Stomach (tissue), 9 donors: ENCODE measurements around the gene CD68. TPM values are rescaled to one million over a fixed set of nuclear protein-coding genes. Genes with fewer than 3 reads are reported as not detected.

Source experiments
- DNase-seq, 2 donors: peaks; one replicate each; pipeline versions ENCODE4 v3.0.0 to v3.0.0-alpha.2; 2013 to 2019
- H3K27ac ChIP-seq, 5 donors: fragments of 200-600 bp in 4 of 5; sonication (generic) in 4 of 5; one replicate each; pipeline ENCODE4 v1.5.1; 2013 to 2019; ENCODE audit warnings: mild to moderate bottlenecking in 1 of 5, moderate library complexity in 1 of 5
- H3K27me3 ChIP-seq, 3 donors: fragments of 200-600 bp; sonication (generic); one replicate each; pipeline ENCODE4 v1.5.1; 2017 to 2019; ENCODE audit warnings: mixed run types in 1 of 3
- H3K36me3 ChIP-seq, 4 donors: fragments of 200-600 bp; sonication (generic); 1 replicate in 3 of 4; 2 replicates in 1 of 4; pipeline ENCODE4 v1.5.1; 2016 to 2019
- H3K4me1 ChIP-seq, 4 donors: fragments of 200-600 bp; sonication (generic); one replicate each; pipeline ENCODE4 v1.5.1; 2016 to 2019
- H3K4me3 ChIP-seq, 4 donors: fragments of 200-600 bp; sonication (generic) in 3 of 4; one replicate each; pipeline ENCODE4 v1.5.1; 2016 to 2019; ENCODE audit warnings: mild to moderate bottlenecking in 1 of 4
- H3K9me3 ChIP-seq, 4 donors: fragments of 200-600 bp; sonication (generic); one replicate each; pipeline ENCODE4 v1.5.1; 2016 to 2019
- EP300 ChIP-seq: sonication (generic); formaldehyde crosslinking; IDR thresholded peaks from one replicate; pipeline ENCODE4 v1.6.1; 2017; ENCODE audit warnings: antibody characterized with exemption
- POLR2A ChIP-seq, 4 donors: fragments of 450-650 bp; IDR thresholded peaks; one replicate each; pipeline ENCODE4 v1.6.1; 2016; ENCODE audit warnings: antibody characterized with exemption in 4 of 4, control low read depth in 2 of 4, mild to moderate bottlenecking in 1 of 4, moderate library complexity in 1 of 4
- POLR2AphosphoS5 ChIP-seq, 3 donors: sonication (generic); formaldehyde crosslinking; IDR thresholded peaks; one replicate each; pipeline ENCODE4 v1.6.1; 2016; ENCODE audit warnings: antibody characterized with exemption in 3 of 3
- WGBS, 5 donors: extraction: QIAGEN DNeasy Blood & Tissue Kit in 3 of 5; methylation state at CpG; one replicate each; pipeline versions ENCODE4 v1.1.5 to v1.1.7; 2013 to 2018; 5-methylcytosine and 5-hydroxymethylcytosine counted together
- intact Hi-C: fragments of 100-400 bp; cut with DNase I; formaldehyde crosslinking; loops from one replicate; pipeline ENCODE4 v1.15.1; 2023; ENCODE audit warnings: low total_unique reads
- polyA plus RNA-seq, 3 donors: library from polyadenylated mRNA; stranded (reverse); fragments of 200-250 nt; gene quantifications; one replicate each; pipeline ENCODE4 v1.2.3, GENCODE V29; 2013
- total RNA-seq, 5 donors: library from RNA; depleted of rRNA; stranded (reverse); fragments of >200 nt; gene quantifications; one replicate each; pipeline versions ENCODE4 v1.1.0 to v1.2.3, GENCODE V29; 2014 to 2016
- TF ChIP-seq, protein P1 (sequence below), 7 experiments: fragments of 450-650 bp in 4 of 7; fragments of 200-600 bp in 3 of 7; sonication (generic) in 3 of 7; IDR thresholded peaks; one replicate each; pipeline ENCODE4 v1.5.1; 2016 to 2019; ENCODE audit warnings: antibody characterized with exemption in 7 of 7, control low read depth in 2 of 7, mild to moderate bottlenecking in 1 of 7
- donor health status: healthy with polysubstance abuse.
- donor health status: Bipolar disorder and iron deficiency.
- donor health status: healthy.

CD68 gene
- total and polyA plus RNA-seq, 8 donors, result 11.1 to 39.6 (median 14.8) TPM

DNA sequence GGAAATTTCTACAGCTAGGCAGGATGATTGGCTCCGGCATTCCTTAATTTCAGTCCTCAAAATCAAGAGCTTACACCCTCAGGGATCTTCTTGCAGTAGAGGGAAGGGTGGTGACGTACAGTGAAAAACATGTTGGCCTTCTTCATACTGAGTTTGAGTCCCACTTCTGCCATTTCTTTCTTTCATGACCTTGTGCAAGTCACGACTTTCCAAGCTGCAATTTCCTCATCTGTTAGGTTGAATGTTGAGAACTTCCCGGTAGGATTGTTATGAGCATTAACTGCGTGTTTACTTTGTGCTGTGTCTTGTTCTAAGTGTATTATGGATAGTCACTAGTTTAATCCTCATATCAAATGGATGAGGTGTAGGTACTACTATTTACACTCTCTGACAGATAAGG is 9.9 kb upstream of the CD68 start:
- H3K4me3 ChIP-seq, result no peak overlapping the region
- no peak overlapping the region for H3K27ac ChIP-seq
- H3K36me3 ChIP-seq, result peaks cover 39 to 79% (median 72%) of the 10 kb centered on the region in 4 donors
- 77 to 85% (median 84%) methylated on average over 5 of the region's 5 CpGs for WGBS, 5 donors
- DNase-seq, result no peak
- TF ChIP-seq POLR2AphosphoS5 (IDR thresholded peaks at IDR 0.05) (no peak), POLR2A (IDR thresholded peaks at IDR 0.05) (no peak), EP300 (no peak)
- TF ChIP-seq, protein P1, sequence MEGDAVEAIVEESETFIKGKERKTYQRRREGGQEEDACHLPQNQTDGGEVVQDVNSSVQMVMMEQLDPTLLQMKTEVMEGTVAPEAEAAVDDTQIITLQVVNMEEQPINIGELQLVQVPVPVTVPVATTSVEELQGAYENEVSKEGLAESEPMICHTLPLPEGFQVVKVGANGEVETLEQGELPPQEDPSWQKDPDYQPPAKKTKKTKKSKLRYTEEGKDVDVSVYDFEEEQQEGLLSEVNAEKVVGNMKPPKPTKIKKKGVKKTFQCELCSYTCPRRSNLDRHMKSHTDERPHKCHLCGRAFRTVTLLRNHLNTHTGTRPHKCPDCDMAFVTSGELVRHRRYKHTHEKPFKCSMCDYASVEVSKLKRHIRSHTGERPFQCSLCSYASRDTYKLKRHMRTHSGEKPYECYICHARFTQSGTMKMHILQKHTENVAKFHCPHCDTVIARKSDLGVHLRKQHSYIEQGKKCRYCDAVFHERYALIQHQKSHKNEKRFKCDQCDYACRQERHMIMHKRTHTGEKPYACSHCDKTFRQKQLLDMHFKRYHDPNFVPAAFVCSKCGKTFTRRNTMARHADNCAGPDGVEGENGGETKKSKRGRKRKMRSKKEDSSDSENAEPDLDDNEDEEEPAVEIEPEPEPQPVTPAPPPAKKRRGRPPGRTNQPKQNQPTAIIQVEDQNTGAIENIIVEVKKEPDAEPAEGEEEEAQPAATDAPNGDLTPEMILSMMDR (IDR thresholded peaks at IDR 0.05), result no peak
- intact Hi-C loops, result no loop called here
- H3K9me3 ChIP-seq, result no peaks in the 10 kb centered on the region
- peaks cover 9 to 26% (median 16%) of the 10 kb centered on the region in 4 donors for H3K4me1 ChIP-seq
- H3K27me3 ChIP-seq, result no peaks in the 10 kb centered on the region

DNA sequence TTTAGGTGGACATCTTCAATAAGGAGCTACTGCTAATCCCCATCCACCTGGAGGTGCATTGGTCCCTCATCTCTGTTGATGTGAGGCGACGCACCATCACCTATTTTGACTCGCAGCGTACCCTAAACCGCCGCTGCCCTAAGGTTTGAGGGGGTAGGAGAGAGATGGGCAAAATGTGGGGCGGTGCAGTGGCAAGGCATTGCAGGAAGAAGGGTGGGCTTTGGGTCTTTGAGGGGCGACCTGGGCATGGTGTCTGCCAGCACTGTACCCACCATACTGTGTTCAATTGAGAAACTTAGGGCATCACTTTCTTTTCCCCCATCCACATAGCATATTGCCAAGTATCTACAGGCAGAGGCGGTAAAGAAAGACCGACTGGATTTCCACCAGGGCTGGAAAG is 9.1 kb upstream of the CD68 start:
- Histone ChIP-seq H3K27me3 (no peaks in the 10 kb centered on the region), H3K27ac (no peak overlapping the region), H3K9me3 (no peaks in the 10 kb centered on the region), H3K4me1 (peaks cover 17 to 29% (median 23%) of the 10 kb centered on the region in 4 donors), H3K4me3 (no peak overlapping the region), H3K36me3 (peaks cover 39 to 79% (median 72%) of the 10 kb centered on the region in 4 donors)
- WGBS, 5 donors, result 93 to 97% (median 96%) methylated on average over 10 of the region's 10 CpGs
- intact Hi-C loops, result no loop called here
- no peak for DNase-seq
- TF ChIP-seq, protein P1 (IDR thresholded peaks at IDR 0.05), result no peak
- TF ChIP-seq EP300 (no peak), POLR2AphosphoS5 (IDR thresholded peaks at IDR 0.05) (no peak), POLR2A (IDR thresholded peaks at IDR 0.05) (no peak)

DNA sequence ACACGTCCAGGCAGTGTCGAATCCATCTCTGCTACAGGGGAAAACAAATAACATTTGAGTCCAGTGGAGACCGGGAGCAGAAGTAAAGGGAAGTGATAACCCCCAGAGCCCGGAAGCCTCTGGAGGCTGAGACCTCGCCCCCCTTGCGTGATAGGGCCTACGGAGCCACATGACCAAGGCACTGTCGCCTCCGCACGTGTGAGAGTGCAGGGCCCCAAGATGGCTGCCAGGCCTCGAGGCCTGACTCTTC is 7.2 kb upstream of the CD68 start:
- Histone ChIP-seq H3K36me3 (peaks cover 42 to 79% (median 72%) of the 10 kb centered on the region in 4 donors), H3K27ac (peak overlapping the region; percentile 87 to 100 (median 99)), H3K9me3 (no peaks in the 10 kb centered on the region), H3K4me3 (peak overlapping the region; percentile 33 to 98 (median 72)), H3K4me1 (peaks cover 31 to 48% (median 39%) of the 10 kb centered on the region in 4 donors), H3K27me3 (no peaks in the 10 kb centered on the region)
- WGBS, 5 donors, result 0 to 2% (median 1%) methylated on average over 7 to 11 of the region's 11 CpGs
- DNase-seq, result no peak
- intact Hi-C loops, result no loop called here
- no peak for TF ChIP-seq EP300
- TF ChIP-seq POLR2A (IDR thresholded peaks at IDR 0.05), result no peak
- peak in 2 of 3 donors; percentile 13 to 86 for TF ChIP-seq POLR2AphosphoS5 (IDR thresholded peaks at IDR 0.05)
- TF ChIP-seq, protein P1 (IDR thresholded peaks at IDR 0.05), result no peak

DNA sequence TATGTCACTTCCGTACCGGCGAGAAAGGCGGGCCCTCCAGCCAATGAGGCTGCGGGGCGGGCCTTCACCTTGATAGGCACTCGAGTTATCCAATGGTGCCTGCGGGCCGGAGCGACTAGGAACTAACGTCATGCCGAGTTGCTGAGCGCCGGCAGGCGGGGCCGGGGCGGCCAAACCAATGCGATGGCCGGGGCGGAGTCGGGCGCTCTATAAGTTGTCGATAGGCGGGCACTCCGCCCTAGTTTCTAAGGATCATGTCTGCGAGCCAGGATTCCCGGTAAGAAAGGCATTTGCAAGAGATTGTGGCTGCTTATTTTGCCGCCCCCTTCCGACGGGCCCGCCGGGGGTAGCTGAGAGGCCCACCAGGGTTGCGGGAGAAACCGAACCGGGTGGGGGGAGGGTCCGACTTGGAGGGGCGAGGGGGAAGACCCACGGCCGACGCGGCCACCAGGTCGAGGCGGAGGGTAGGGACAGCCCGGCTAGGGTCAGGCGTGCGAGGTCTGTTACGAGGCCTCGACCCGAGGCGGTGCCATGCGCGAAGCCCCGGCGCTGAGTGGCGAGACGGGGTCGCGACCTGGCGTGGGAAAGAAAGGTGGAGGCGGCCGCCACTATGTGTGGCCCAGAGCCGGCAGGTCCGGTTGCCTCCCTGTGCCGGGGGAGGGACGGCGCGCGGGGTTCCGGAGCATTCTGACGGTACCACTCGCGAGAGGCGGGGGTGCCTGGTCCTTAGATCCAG is 6.7 kb upstream of the CD68 start:
- intact Hi-C loops, result no loop called here
- TF ChIP-seq EP300 (no peak), POLR2A (IDR thresholded peaks at IDR 0.05) (peak in 2 of 4 donors; percentile 97), POLR2AphosphoS5 (IDR thresholded peaks at IDR 0.05) (peak; percentile 85 to 100 (median 99))
- TF ChIP-seq, protein P1 (IDR thresholded peaks at IDR 0.05), result peak in 1 of 7 experiments; percentile 24
- Histone ChIP-seq H3K36me3 (peaks cover 43 to 79% (median 72%) of the 10 kb centered on the region in 4 donors), H3K4me3 (peak overlapping the region; percentile 94 to 100 (median 99)), H3K27ac (peak overlapping the region; percentile 97 to 100 (median 99)), H3K4me1 (peaks cover 31 to 53% (median 41%) of the 10 kb centered on the region in 4 donors), H3K9me3 (no peaks in the 10 kb centered on the region), H3K27me3 (no peaks in the 10 kb centered on the region)
- WGBS, 5 donors, result 0 to 1% (median 1%) methylated on average over 39 to 73 of the region's 73 CpGs
- peak; percentile 100 for DNase-seq
